HepG2 (cell line): Measurements from ENCODE around the gene UBE2O. TPM values are rescaled to one million over a fixed set of nuclear protein-coding genes. Genes with fewer than 3 reads are reported as not detected.

Source experiments
- HMGXB4 ChIP-seq, 2 experiments: sonication (generic) in 1 of 2; formaldehyde crosslinking in 1 of 2; IDR thresholded peaks; 2 replicates each; pipeline versions ENCODE4 v1.4.0 to v1.6.1; 2018 to 2020; ENCODE audit warnings: missing genetic modification reagents in 2 of 2, borderline replicate concordance in 1 of 2, low read depth in 1 of 2, mild to moderate bottlenecking in 1 of 2, missing biosample characterization in 1 of 2
- HOXA5 ChIP-seq: sonication (generic); formaldehyde crosslinking; IDR thresholded peaks from 2 replicates; pipeline ENCODE4 v1.4.0; 2020; ENCODE audit warnings: missing genetic modification reagents
- SNAPC4 ChIP-seq: sonication (generic); formaldehyde crosslinking; IDR thresholded peaks from 2 replicates; pipeline ENCODE4 v1.4.0; 2020; ENCODE audit warnings: mild to moderate bottlenecking, missing genetic modification reagents
- ZMYM2 ChIP-seq: sonication (generic); formaldehyde crosslinking; IDR thresholded peaks from 2 replicates; pipeline ENCODE4 v1.8.0; 2022; ENCODE audit warnings: mild to moderate bottlenecking, missing genetic modification reagents
- ZNF234 ChIP-seq: sonication (generic); formaldehyde crosslinking; conservative IDR thresholded peaks from 2 replicates; pipeline ENCODE4 v1.5.1; 2020; ENCODE audit warnings: mild to moderate bottlenecking, missing genetic modification reagents
- ZNF605 ChIP-seq: sonication (generic); formaldehyde crosslinking; IDR thresholded peaks from 2 replicates; pipeline ENCODE4 v1.8.0; 2022; ENCODE audit warnings: mild to moderate bottlenecking, missing genetic modification reagents
- ZNF781 ChIP-seq: sonication (generic); formaldehyde crosslinking; IDR thresholded peaks from 2 replicates; pipeline ENCODE4 v1.5.1; 2020; ENCODE audit warnings: borderline replicate concordance, mild to moderate bottlenecking, missing genetic modification reagents; ENCODE audit errors: not compliant biosample characterization
- polyA plus RNA-seq, 8 experiments: library from polyadenylated mRNA; depleted of rRNA in 3 of 8; stranded (reverse) in 7 of 8; unstranded in 1 of 8; fragments of >200 nt; fragmentation: Illumina TruSeq in 4 of 8; extraction: Trizol in 4 of 8; gene quantifications; 2 replicates each; pipeline versions ENCODE4 v1.2.1 to v1.2.3, GENCODE V29; 2011 to 2016; ENCODE audit warnings: low read depth in 4 of 8, missing spikeins in 1 of 8, mixed read lengths in 1 of 8; ENCODE audit not compliant: insufficient read depth in 1 of 8
- total RNA-seq, 5 experiments: library from RNA; depleted of rRNA; stranded (reverse); fragments of >200 nt; fragmentation: Illumina TruSeq; extraction: Trizol; gene quantifications; 2 replicates each; pipeline ENCODE4 v1.2.3, GENCODE V29; 2016; ENCODE audit warnings: low read depth in 1 of 5
- TF ChIP-seq, protein P1 (sequence below): sonication (generic); formaldehyde crosslinking; IDR thresholded peaks from 2 replicates; pipeline ENCODE4 v1.5.1; 2020; ENCODE audit warnings: mild to moderate bottlenecking, missing genetic modification reagents, borderline replicate concordance

Gene UBE2O
- total and polyA plus RNA-seq, 2 of the 13 experiments (the other 11 are each of a cell fraction or from before 2014, with no cell fraction given) = 21.5 to 23.5 TPM

DNA sequence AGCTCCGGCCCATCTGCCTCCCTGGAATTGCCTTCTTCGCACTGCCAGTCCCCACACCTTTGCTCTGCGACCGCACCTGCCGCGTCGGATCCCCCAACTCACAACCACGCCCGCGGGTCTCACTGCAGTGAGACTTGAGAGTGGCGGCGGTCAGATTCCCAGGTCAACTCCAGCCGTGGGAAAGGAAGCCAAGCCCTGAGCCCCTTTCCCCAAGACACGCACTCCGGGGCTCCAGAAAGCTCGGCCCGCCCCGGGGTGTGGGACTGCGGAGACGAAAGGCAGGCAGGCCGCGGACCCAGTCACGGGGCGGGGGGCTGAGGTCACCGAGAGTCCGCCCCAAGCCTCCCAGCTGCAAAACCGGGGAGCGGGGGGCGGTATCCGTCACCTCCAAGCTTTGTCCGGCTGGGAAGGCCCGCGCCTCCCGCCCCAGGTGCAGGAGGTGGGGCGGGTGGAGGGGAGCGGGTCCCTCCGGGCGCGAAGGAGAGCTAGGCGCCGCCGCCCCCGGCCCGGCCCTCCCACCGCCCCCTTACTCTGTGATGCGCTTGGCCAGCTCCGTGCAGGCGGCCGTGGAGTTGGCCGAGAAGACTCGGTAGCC, 99.9 kb downstream of the UBE2O start (continued):
- TF ChIP-seq SNAPC4 (CRISPR knock-in tag) = peak; percentile 7; the same call in 1 of the 2 replicates
- 0 out of 4 replicates have a peak, but pooled peaks of 1 of the 2 experiments have one; percentile 5 for TF ChIP-seq HMGXB4 (CRISPR knock-in tag; IDR thresholded peaks at IDR 0.05; ENCODE audit: borderline replicate concordance in 1 of 2, low read depth in 1 of 2)
- TF ChIP-seq ZMYM2 = peak; percentile 6; the same call in 1 of the 2 replicates
- no peak for TF ChIP-seq HOXA5 (CRISPR knock-in tag)
- TF ChIP-seq ZNF605 = peak; percentile 93
- TF ChIP-seq ZNF781 (CRISPR knock-in tag) = no peak
- TF ChIP-seq, protein P1, sequence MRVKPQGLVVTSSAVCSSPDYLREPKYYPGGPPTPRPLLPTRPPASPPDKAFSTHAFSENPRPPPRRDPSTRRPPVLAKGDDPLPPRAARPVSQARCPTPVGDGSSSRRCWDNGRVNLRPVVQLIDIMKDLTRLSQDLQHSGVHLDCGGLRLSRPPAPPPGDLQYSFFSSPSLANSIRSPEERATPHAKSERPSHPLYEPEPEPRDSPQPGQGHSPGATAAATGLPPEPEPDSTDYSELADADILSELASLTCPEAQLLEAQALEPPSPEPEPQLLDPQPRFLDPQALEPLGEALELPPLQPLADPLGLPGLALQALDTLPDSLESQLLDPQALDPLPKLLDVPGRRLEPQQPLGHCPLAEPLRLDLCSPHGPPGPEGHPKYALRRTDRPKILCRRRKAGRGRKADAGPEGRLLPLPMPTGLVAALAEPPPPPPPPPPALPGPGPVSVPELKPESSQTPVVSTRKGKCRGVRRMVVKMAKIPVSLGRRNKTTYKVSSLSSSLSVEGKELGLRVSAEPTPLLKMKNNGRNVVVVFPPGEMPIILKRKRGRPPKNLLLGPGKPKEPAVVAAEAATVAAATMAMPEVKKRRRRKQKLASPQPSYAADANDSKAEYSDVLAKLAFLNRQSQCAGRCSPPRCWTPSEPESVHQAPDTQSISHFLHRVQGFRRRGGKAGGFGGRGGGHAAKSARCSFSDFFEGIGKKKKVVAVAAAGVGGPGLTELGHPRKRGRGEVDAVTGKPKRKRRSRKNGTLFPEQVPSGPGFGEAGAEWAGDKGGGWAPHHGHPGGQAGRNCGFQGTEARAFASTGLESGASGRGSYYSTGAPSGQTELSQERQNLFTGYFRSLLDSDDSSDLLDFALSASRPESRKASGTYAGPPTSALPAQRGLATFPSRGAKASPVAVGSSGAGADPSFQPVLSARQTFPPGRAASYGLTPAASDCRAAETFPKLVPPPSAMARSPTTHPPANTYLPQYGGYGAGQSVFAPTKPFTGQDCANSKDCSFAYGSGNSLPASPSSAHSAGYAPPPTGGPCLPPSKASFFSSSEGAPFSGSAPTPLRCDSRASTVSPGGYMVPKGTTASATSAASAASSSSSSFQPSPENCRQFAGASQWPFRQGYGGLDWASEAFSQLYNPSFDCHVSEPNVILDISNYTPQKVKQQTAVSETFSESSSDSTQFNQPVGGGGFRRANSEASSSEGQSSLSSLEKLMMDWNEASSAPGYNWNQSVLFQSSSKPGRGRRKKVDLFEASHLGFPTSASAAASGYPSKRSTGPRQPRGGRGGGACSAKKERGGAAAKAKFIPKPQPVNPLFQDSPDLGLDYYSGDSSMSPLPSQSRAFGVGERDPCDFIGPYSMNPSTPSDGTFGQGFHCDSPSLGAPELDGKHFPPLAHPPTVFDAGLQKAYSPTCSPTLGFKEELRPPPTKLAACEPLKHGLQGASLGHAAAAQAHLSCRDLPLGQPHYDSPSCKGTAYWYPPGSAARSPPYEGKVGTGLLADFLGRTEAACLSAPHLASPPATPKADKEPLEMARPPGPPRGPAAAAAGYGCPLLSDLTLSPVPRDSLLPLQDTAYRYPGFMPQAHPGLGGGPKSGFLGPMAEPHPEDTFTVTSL = peak; percentile 62; the same call in 1 of the 2 replicates
- peak; percentile 85; the same call in 1 of the 2 replicates for TF ChIP-seq ZNF234 (CRISPR knock-in tag)
